Measurements from ENCODE around the gene LINS1. TPM values are rescaled to one million over a fixed set of nuclear protein-coding genes. Genes with fewer than 3 reads are reported as not detected.

Gene LINS1
- total RNA-seq, 1 donor from 2014 or later = 16.2 TPM

GRCh38 chr15:100553468-100553867 is 48.5 kb downstream of the LINS1 start:
- peaks cover 13% of the 10 kb centered on the region for H3K36me3 Mint-ChIP-seq
- H3K4me1 Mint-ChIP-seq (ENCODE audit: unreplicated experiment) = no peaks in the 10 kb centered on the region
- H3K9me3 Mint-ChIP-seq = peaks cover 5% of the 10 kb centered on the region
- DNase-seq (ENCODE audit: extremely low spot score, unreplicated experiment) = no peak
- no peak for TF ChIP-seq CTCF (conservative IDR thresholded peaks at IDR 0.05)
- no peak overlapping the region for H3K27ac Mint-ChIP-seq
- no peaks in the 10 kb centered on the region for H3K27me3 Mint-ChIP-seq
- no peak overlapping the region for H3K4me3 Mint-ChIP-seq

- TF ChIP-seq CTCF (conservative IDR thresholded peaks at IDR 0.05) = no peak
- no peak overlapping the region for H3K27ac Mint-ChIP-seq
- H3K27me3 Mint-ChIP-seq = no peaks in the 10 kb centered on the region
- no peak for DNase-seq (ENCODE audit: extremely low spot score, unreplicated experiment)
- H3K36me3 Mint-ChIP-seq = peaks cover 4% of the 10 kb centered on the region
- H3K9me3 Mint-ChIP-seq = peaks cover 4% of the 10 kb centered on the region
- H3K4me3 Mint-ChIP-seq = no peak overlapping the region
- no peaks in the 10 kb centered on the region for H3K4me1 Mint-ChIP-seq (ENCODE audit: unreplicated experiment)
Observed at GRCh38 chr15:100547961-100548360, 54.0 kb downstream of the LINS1 start.

- no peak for DNase-seq (ENCODE audit: extremely low spot score, unreplicated experiment)
- Mint-ChIP-seq H3K4me1 (ENCODE audit: unreplicated experiment) (no peaks in the 10 kb centered on the region), H3K36me3 (no peaks in the 10 kb centered on the region), H3K9me3 (no peaks in the 10 kb centered on the region), H3K4me3 (no peak overlapping the region), H3K27ac (no peak overlapping the region), H3K27me3 (no peaks in the 10 kb centered on the region)
- no peak for TF ChIP-seq CTCF (conservative IDR thresholded peaks at IDR 0.05)
Observed at GRCh38 chr15:100544946-100545345, 57.0 kb downstream of the LINS1 start.

- no peak for DNase-seq (ENCODE audit: extremely low spot score, unreplicated experiment)
- Mint-ChIP-seq H3K27me3 (no peaks in the 10 kb centered on the region), H3K9me3 (no peaks in the 10 kb centered on the region), H3K36me3 (no peaks in the 10 kb centered on the region), H3K4me3 (no peak overlapping the region), H3K4me1 (ENCODE audit: unreplicated experiment) (no peaks in the 10 kb centered on the region), H3K27ac (no peak overlapping the region)
- TF ChIP-seq CTCF (conservative IDR thresholded peaks at IDR 0.05) = no peak
Observed at GRCh38 chr15:100544338-100544841, 57.6 kb downstream of the LINS1 start.

- H3K36me3 Mint-ChIP-seq = no peaks in the 10 kb centered on the region
- H3K27ac Mint-ChIP-seq = no peak overlapping the region
- DNase-seq (ENCODE audit: extremely low spot score, unreplicated experiment) = no peak
- peaks cover 3% of the 10 kb centered on the region for H3K27me3 Mint-ChIP-seq
- no peak overlapping the region for H3K4me3 Mint-ChIP-seq
- no peaks in the 10 kb centered on the region for H3K9me3 Mint-ChIP-seq
- H3K4me1 Mint-ChIP-seq (ENCODE audit: unreplicated experiment) = no peaks in the 10 kb centered on the region
- TF ChIP-seq CTCF (conservative IDR thresholded peaks at IDR 0.05) = no peak
Observed at GRCh38 chr15:100542290-100542689, 59.7 kb downstream of the LINS1 start.

- Mint-ChIP-seq H3K9me3 (no peaks in the 10 kb centered on the region), H3K4me3 (no peak overlapping the region), H3K27ac (no peak overlapping the region), H3K36me3 (no peaks in the 10 kb centered on the region), H3K27me3 (peaks cover 10% of the 10 kb centered on the region), H3K4me1 (ENCODE audit: unreplicated experiment) (no peaks in the 10 kb centered on the region)
- no peak for DNase-seq (ENCODE audit: extremely low spot score, unreplicated experiment)
- no peak for TF ChIP-seq CTCF (conservative IDR thresholded peaks at IDR 0.05)
Observed at GRCh38 chr15:100537331-100537730, 64.7 kb downstream of the LINS1 start.

All from type B pancreatic cell (in vitro differentiated cells).